Measurements from ENCODE around the gene SCAANT1.
A peak's percentile ranks its signal among the peaks of the same experiment; 100 is the strongest.

The SCAANT1 gene

GRCh38 chr3:63900459-63900858 is 11.7 kb downstream of the SCAANT1 start:
- DNase-seq (ENCODE audit: low spot score): no peak

GRCh38 chr3:63900010-63900409 is 12.2 kb downstream of the SCAANT1 start:
- DNase-seq (ENCODE audit: low spot score): no peak

GRCh38 chr3:63896332-63897030 is 15.7 kb downstream of the SCAANT1 start:
- DNase-seq (ENCODE audit: low spot score): no peak

DNA sequence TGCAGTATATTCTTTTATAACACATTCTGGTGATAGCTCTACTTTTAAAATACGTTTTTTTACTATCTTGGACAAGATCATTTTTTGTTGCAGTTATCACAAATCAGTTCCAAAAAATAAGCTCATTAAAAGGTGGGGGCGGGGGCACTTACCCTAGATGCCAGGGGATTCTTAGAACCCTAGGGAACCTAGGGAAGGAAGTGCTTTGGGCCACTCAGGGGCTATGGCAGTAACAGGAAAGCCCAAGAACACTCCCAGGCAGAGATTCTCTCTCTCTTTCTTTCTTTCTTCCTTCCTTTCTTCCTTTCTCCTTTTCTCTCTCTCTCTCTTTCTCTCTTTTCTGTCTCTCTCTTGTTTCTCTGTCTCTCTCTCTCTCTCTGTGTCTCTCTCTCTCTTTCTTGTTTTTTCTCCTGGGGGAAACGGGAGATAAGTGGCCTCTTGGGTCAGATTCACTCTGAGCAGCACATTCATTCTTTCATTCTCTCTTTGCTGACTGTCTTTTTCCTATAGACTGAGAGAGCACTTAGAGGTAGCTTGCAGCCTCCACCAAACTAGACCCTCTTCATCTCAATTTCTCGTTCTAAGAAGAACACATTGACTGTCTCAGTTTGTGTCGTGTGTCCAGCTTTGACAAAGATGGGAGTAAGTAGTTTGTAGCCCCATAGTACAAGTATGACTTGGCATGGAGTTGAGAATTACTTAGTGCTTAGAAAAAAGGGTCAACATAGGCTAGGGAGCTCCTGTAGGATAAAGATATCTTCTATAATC is 16.6 kb downstream of the SCAANT1 start:
- DNase-seq (ENCODE audit: low spot score): no peak

DNA sequence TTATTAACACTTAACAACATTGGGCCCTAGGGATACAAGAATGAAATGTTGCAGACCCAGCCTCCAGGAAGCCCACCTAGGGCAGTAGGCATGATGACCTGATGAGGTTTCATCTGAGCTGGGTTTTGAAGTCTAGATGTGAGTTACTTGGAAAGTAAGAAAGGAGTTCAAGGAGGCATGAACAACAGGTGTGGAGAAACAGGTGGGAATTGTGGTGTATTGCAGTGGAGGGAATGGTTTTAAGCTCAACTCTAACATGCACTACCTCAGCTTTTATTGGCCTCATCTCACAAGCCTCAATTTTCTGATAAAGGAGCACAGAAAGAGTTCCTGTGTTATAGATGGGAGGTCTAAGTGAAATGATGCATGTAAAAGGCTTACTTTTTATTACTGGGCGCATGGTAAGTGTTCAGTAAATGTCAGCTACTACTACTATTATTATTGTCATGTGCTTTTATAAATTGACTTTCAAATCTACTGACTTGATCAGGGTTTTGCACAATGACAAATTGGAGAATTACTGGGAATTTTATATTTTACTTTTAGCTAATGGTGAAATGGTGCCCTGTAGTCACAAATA is 19.3 kb downstream of the SCAANT1 start:
- no peak for DNase-seq (ENCODE audit: low spot score)

GRCh38 chr3:63891518-63891917 is 20.7 kb downstream of the SCAANT1 start:
- no peak for DNase-seq (ENCODE audit: low spot score)

DNA sequence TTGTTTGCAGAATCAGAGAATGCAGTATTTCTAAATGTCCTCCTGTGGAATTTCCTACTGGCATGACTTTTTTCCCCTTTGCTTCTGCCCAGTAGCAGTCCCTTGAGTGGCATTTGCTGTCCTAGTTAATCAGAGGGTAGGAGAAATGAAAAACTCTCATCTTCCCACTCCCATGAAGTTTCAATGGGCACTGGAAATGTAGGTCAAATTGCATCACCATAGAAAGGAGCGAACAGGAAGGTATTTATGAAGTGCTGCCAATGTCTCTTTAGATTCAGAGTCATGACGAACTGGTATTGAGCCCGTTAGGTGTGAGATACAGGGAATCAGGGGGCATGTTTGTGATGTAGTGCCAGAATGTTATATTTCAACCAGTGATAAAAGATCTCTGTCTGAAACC is 25.3 kb downstream of the SCAANT1 start:
- DNase-seq (ENCODE audit: low spot score): no peak

DNA sequence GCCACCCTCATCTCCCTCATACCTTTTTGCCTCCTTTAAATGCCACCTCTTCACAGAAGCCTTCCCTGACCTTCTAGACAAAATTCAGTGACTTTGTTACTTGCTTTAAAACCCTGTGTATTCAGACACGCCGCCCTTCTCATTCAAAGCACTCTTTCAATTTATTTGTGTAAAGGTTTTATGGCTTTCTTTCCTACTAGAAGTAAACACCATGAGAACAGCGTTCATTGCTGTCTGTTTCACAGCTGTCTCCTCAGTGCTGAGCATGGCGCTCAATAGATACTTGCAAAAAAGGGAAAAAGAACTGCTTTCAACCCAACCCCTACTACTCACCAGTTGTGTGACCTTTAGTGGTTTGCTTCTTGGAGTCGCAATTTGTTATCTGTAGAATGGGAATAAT is 31.5 kb downstream of the SCAANT1 start:
- no peak for DNase-seq (ENCODE audit: low spot score)

DNA sequence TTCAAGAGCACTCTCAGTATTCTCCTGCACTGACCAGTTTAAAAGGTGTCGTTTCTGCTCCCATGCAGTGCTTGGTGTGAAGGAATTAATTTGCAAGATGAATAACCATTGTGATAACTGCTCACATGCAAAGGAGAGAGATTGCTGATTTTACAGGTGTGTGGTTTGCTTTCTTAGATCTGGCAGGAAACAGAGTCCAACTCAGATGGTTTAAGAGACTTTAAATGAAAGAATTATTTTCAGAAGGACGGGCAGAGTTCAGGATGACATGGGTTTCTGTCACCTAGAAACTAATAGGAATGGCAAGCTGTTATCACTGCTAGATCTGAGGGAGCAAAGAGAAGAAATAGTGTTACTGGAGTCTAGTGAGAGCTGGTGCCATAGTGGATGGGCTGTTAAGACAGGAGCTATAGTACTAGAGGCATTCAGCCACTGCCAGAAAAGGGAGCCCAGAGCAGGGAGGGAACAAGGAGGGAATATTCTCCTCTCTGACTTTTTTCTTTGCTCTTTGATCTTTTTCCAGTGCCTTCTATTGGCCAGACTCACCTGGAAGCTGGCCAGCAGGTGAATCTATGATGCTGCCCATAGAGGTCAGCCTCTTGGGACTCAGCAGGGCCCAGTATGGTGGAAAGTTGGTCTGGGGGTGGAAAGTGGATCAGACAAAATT is 33.7 kb downstream of the SCAANT1 start:
- no peak for DNase-seq (ENCODE audit: low spot score)

- peak; percentile 63 for DNase-seq (ENCODE audit: low spot score)
These were observed 34.3 kb downstream of the SCAANT1 start for GRCh38 chr3:63877737-63878393.

- no peak for DNase-seq (ENCODE audit: low spot score)
These were observed 35.9 kb downstream of the SCAANT1 start for GRCh38 chr3:63876260-63876659.

DNA sequence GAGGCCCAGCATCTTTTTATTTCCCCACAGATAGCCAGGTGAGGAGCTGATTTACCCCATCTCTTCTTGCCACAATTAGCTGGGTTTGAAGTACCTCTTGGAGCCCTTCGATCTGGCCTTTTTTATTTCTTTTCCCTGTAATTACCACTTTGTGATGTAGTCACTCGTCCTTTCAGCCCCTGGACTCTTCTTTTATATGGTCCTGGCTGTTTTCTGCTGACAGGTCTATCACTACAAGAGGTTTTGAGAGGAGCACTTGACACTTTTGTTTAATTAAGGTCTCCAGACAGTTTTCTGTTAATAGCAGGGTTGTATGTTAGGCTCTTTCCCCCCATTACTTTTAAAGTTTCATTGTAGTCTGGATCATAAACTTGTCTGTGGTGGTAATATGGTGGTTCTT is 36.7 kb downstream of the SCAANT1 start:
- DNase-seq (ENCODE audit: low spot score): no peak

GRCh38 chr3:63874769-63875168 is 37.4 kb downstream of the SCAANT1 start:
- DNase-seq (ENCODE audit: low spot score): no peak

GRCh38 chr3:63872135-63872924 is 39.9 kb downstream of the SCAANT1 start:
- peak; percentile 83 for DNase-seq (ENCODE audit: low spot score)

GRCh38 chr3:63870615-63871005 is 41.6 kb downstream of the SCAANT1 start:
- no peak for DNase-seq (ENCODE audit: low spot score)

- no peak for DNase-seq (ENCODE audit: low spot score)
These were observed 42.1 kb downstream of the SCAANT1 start for GRCh38 chr3:63869940-63870614.

DNA sequence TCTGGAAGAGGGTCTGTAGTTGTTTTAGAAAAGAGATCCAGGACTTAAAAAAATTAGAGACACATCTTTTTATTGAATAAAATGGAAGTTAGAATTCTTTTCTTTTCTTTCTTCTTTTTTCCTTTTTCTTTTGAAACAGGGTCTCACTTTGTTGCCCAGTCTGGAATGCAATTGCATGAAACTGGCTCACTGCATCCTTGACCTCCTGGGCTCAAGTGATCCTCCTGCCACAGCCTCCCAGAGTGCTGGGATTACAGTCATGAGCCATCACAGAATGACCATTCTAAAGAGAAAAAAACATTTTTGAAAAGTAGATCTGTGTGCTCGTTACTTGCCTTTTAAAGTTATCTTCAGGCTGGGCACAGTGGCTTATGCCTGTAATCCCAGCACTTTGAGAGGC is 45.0 kb downstream of the SCAANT1 start:
- DNase-seq (ENCODE audit: low spot score): no peak

GRCh38 chr3:63864965-63865327 is 47.2 kb downstream of the SCAANT1 start:
- DNase-seq (ENCODE audit: low spot score): no peak

DNA sequence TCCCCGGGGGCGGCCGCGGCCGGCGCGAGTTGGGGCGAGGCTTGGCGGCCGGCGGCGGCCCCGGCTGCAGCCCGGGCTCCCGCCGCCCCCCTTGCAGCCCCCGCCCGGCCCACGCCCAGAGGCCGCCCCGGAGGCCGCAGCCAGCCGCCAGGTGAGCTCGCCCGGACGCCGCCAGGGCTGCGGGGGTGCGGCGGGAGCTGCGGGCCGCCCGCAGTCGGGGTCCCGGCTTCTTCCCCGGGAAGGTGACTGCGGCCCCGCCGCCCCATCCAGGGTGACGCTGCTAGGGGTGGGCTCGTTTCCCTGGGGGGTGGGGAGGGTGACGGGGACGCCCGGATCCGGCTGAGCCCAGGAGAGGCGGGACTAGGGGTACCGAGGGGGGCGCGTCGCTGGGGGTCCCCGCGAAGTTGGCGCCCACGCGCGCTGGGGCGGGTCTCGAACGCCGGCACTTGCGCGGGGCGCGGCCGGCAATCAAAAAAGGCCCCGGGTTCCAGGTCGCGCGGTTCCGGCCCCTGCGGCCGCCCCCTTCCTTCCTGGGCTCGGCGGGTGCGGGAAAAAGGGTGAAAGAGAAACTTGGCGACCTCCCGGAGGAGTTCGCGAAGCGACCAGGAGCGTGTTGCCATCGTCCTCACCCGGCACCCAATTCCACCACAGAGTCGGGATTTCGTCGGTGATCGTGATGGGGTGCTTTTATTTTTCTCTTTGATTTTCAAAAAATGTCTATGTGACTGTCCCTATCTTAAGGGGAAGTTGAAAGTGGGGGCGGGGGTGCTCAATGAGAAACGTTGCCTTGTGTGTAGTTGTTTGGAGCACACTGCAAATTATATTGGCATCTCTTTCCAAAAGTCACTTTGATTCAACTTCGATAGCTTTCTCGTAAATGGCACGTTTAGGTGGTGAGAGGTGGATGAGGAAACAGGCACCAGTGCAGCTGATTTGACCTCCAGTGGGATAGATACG is 47.9 kb downstream of the SCAANT1 start:
- DNase-seq (ENCODE audit: low spot score): peak; percentile 47
